A673 (cell line): ENCODE measurements around the gene ACTN4.

Experiments
- EZH2 ChIP-seq: fragments of 200-600 bp; sonication (generic); IDR thresholded peaks from 2 replicates; pipeline ENCODE4 v1.6.1; 2017; ENCODE audit warnings: borderline replicate concordance, low read depth, mild to moderate bottlenecking, mixed read lengths, antibody characterized with exemption, low read length; ENCODE audit not compliant: poor library complexity, severe bottlenecking
- TF ChIP-seq, protein P1 (sequence below): fragments of 300-800, 200-600 bp; sonication (generic); conservative IDR thresholded peaks from 2 replicates; pipeline ENCODE4 v1.5.1; 2017; ENCODE audit warnings: low read depth, mild to moderate bottlenecking, antibody characterized with exemption, low read length, moderate library complexity, mixed read lengths

DNA sequence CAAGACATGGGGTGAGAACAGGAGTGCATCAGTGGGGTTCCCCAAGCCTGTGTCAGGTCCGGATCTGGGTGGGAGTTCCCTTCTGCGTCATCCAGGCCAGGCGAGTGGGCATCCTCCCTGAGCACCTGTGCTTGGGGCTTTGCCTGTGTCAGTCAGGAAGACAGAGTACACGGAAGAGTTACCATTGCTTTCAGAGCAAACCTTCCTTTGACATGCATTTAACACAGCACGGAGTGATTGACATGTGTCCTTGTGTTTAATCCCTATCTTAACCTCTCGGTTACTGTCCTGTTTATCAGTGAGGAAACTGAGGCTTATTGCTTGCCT is 49.2 kb downstream of the ACTN4 start:
- TF ChIP-seq EZH2, result no peak
- TF ChIP-seq, protein P1, sequence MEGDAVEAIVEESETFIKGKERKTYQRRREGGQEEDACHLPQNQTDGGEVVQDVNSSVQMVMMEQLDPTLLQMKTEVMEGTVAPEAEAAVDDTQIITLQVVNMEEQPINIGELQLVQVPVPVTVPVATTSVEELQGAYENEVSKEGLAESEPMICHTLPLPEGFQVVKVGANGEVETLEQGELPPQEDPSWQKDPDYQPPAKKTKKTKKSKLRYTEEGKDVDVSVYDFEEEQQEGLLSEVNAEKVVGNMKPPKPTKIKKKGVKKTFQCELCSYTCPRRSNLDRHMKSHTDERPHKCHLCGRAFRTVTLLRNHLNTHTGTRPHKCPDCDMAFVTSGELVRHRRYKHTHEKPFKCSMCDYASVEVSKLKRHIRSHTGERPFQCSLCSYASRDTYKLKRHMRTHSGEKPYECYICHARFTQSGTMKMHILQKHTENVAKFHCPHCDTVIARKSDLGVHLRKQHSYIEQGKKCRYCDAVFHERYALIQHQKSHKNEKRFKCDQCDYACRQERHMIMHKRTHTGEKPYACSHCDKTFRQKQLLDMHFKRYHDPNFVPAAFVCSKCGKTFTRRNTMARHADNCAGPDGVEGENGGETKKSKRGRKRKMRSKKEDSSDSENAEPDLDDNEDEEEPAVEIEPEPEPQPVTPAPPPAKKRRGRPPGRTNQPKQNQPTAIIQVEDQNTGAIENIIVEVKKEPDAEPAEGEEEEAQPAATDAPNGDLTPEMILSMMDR, result no peak
